ENCODE data around the gene EPHA7. TPM values are rescaled to one million over a fixed set of nuclear protein-coding genes. Genes with fewer than 3 reads are reported as not detected.

Gene EPHA7
- total RNA-seq, 4 donors from 2014 or later: 3.6 to 31.0 (median 16.9) TPM

- Histone ChIP-seq H3K9me3 (no peaks in the 10 kb centered on the region), H3K36me3 (no peaks in the 10 kb centered on the region), H3K27me3 (no peaks in the 10 kb centered on the region), H3K4me3 (no peak overlapping the region), H3K4me1 (no peaks in the 10 kb centered on the region), H3K27ac (no peak overlapping the region)
- intact Hi-C loops (cut with DNase I; ENCODE audit: low total_unique reads): no loop called here
- in situ Hi-C loops (cut with MboI; ENCODE audit: low pct_ligation_motif_present in 1 of 4, low pct_unique_long_range_greater_than_20kb in 1 of 4, low sequenced_read_pairs in 3 of 4): no loop called here
- no peak for DNase-seq
- TF ChIP-seq POLR2A (IDR thresholded peaks at IDR 0.05): no peak
- TF ChIP-seq POLR2AphosphoS5 (IDR thresholded peaks at IDR 0.05): no peak
- no peak for TF ChIP-seq EP300 (IDR thresholded peaks at IDR 0.05; ENCODE audit: low read depth)
- TF ChIP-seq CTCF (IDR thresholded peaks at IDR 0.05): no peak
These were observed 114.3 kb downstream of the EPHA7 start for GRCh38 chr6:93305088-93305487.

GRCh38 chr6:93304505-93304904 lies 114.9 kb downstream of the EPHA7 start:
- Histone ChIP-seq H3K36me3 (no peaks in the 10 kb centered on the region), H3K4me3 (no peak overlapping the region), H3K9me3 (no peaks in the 10 kb centered on the region), H3K27ac (no peak overlapping the region), H3K4me1 (no peaks in the 10 kb centered on the region), H3K27me3 (no peaks in the 10 kb centered on the region)
- TF ChIP-seq EP300 (IDR thresholded peaks at IDR 0.05; ENCODE audit: low read depth) (no peak), POLR2A (IDR thresholded peaks at IDR 0.05) (no peak)
- 71 to 79% methylated on average over 1 of the region's 1 CpG for WGBS, 2 donors (ENCODE audit: low coverage in 1 of 2)
- intact Hi-C loops (cut with DNase I; ENCODE audit: low total_unique reads): no loop called here
- DNase-seq: no peak
- in situ Hi-C loops (cut with MboI; ENCODE audit: low pct_ligation_motif_present in 1 of 4, low pct_unique_long_range_greater_than_20kb in 1 of 4, low sequenced_read_pairs in 3 of 4): no loop called here

GRCh38 chr6:93300661-93301060 lies 118.7 kb downstream of the EPHA7 start:
- no peak overlapping the region for H3K27ac ChIP-seq
- DNase-seq: no peak
- H3K27me3 ChIP-seq: no peaks in the 10 kb centered on the region
- WGBS, 2 donors (ENCODE audit: low coverage in 1 of 2): 66 to 78% methylated on average over 3 of the region's 3 CpGs
- TF ChIP-seq POLR2A (IDR thresholded peaks at IDR 0.05) (no peak), EP300 (IDR thresholded peaks at IDR 0.05; ENCODE audit: low read depth) (no peak), CTCF (IDR thresholded peaks at IDR 0.05) (no peak), POLR2AphosphoS5 (IDR thresholded peaks at IDR 0.05) (no peak)
- no peaks in the 10 kb centered on the region for H3K9me3 ChIP-seq
- no peak overlapping the region for H3K4me3 ChIP-seq
- no peaks in the 10 kb centered on the region for H3K36me3 ChIP-seq
- intact Hi-C loops (cut with DNase I; ENCODE audit: low total_unique reads): no loop called here
- in situ Hi-C loops (cut with MboI; ENCODE audit: low pct_ligation_motif_present in 1 of 4, low pct_unique_long_range_greater_than_20kb in 1 of 4, low sequenced_read_pairs in 3 of 4): no loop called here
- H3K4me1 ChIP-seq: no peaks in the 10 kb centered on the region

- intact Hi-C loops (cut with DNase I; ENCODE audit: low total_unique reads) (no loop called here), in situ Hi-C loops (cut with MboI; ENCODE audit: low pct_ligation_motif_present in 1 of 4, low pct_unique_long_range_greater_than_20kb in 1 of 4, low sequenced_read_pairs in 3 of 4) (no loop called here)
- Histone ChIP-seq H3K36me3 (no peaks in the 10 kb centered on the region), H3K9me3 (no peaks in the 10 kb centered on the region), H3K27me3 (no peaks in the 10 kb centered on the region), H3K27ac (no peak overlapping the region), H3K4me1 (no peaks in the 10 kb centered on the region), H3K4me3 (no peak overlapping the region)
- WGBS, 2 donors (ENCODE audit: low coverage in 1 of 2): 54 to 59% methylated on average over 3 of the region's 3 CpGs
- TF ChIP-seq POLR2A (IDR thresholded peaks at IDR 0.05) (no peak), POLR2AphosphoS5 (IDR thresholded peaks at IDR 0.05) (no peak), CTCF (IDR thresholded peaks at IDR 0.05) (no peak), EP300 (IDR thresholded peaks at IDR 0.05; ENCODE audit: low read depth) (no peak)
- DNase-seq: no peak
These were observed 119.7 kb downstream of the EPHA7 start for GRCh38 chr6:93299622-93300021.

- in situ Hi-C loops (cut with MboI; ENCODE audit: low pct_ligation_motif_present in 1 of 4, low pct_unique_long_range_greater_than_20kb in 1 of 4, low sequenced_read_pairs in 3 of 4): no loop called here
- H3K27ac ChIP-seq: no peak overlapping the region
- intact Hi-C loops (cut with DNase I; ENCODE audit: low total_unique reads): no loop called here
These were observed 123.7 kb downstream of the EPHA7 start for GRCh38 chr6:93295631-93296030.

More at GRCh38 chr6:93295631-93296030, 123.7 kb downstream of the EPHA7 start:
- DNase-seq: no peak
- Histone ChIP-seq H3K36me3 (no peaks in the 10 kb centered on the region), H3K9me3 (no peaks in the 10 kb centered on the region), H3K4me3 (no peak overlapping the region), H3K4me1 (no peaks in the 10 kb centered on the region), H3K27me3 (no peaks in the 10 kb centered on the region)
- TF ChIP-seq POLR2AphosphoS5 (IDR thresholded peaks at IDR 0.05) (no peak), POLR2A (IDR thresholded peaks at IDR 0.05) (no peak), EP300 (IDR thresholded peaks at IDR 0.05; ENCODE audit: low read depth) (no peak), CTCF (IDR thresholded peaks at IDR 0.05) (no peak)
